ENCODE results near the gene CCL4. TPM values are rescaled to one million over a fixed set of nuclear protein-coding genes. Genes with fewer than 3 reads are reported as not detected.
"Not testable (repeated sequence)": the region's sequence is repeated elsewhere in the genome, so short reads cannot be mapped to it uniquely, and the experiment has no call there.

CCL4 gene
- 1 to 10 TPM; 1.5 to 9.7 (median 6.0) TPM for polyA plus RNA-seq (ENCODE audit: insufficient read depth in 1 of 5, insufficient read length in 5 of 5, low replicate concordance in 1 of 5)
- long read RNA-seq, donor 1, partial matches to known transcripts: 0 of 6 reads
- long read RNA-seq, donor 1, other reads (novel, unspliced or antisense): 0 of 6 reads
- long read RNA-seq, donor 2, partial matches to known transcripts: 0 of 3 reads
- long read RNA-seq, donor 2, other reads (novel, unspliced or antisense): 0 of 3 reads
- long read RNA-seq, donor 3, partial matches to known transcripts: 0 of 5 reads
- long read RNA-seq, donor 3, other reads (novel, unspliced or antisense): 0 of 5 reads
- long read RNA-seq, donor 4, partial matches to known transcripts: 0 of 1 reads
- long read RNA-seq, donor 4, other reads (novel, unspliced or antisense): 0 of 1 reads
- long read RNA-seq, donor 5, partial matches to known transcripts: 0 of 4 reads
- long read RNA-seq, donor 5, other reads (novel, unspliced or antisense): 0 of 4 reads
- long read RNA-seq, donor 6, partial matches to known transcripts: 0 of 2 reads
- long read RNA-seq, donor 6, other reads (novel, unspliced or antisense): 0 of 2 reads
- long read RNA-seq, donor 7: 0 reads
- long read RNA-seq, donor 8: 0 reads

- not testable (repeated sequence) for DNase-seq
These were observed at the start of gene CCL4 for GRCh38 chr17:36103401-36103975. Gene CCL4, plus strand, starts transcription at chr17:36103827. Its CDS starts 79 bp downstream, at chr17:36103906.

GRCh38 chr17:36055171-36055570, 48.5 kb upstream of the CCL4 start:
- DNase-seq: no peak

- no peak for DNase-seq
These were observed 47.6 kb upstream of the CCL4 start for GRCh38 chr17:36055921-36056520.

- DNase-seq: no peak
These were observed 45.7 kb upstream of the CCL4 start for GRCh38 chr17:36057911-36058310.

- no peak for DNase-seq
These were observed 44.2 kb upstream of the CCL4 start for GRCh38 chr17:36059406-36059805.

- DNase-seq: no peak
These were observed 42.8 kb upstream of the CCL4 start for GRCh38 chr17:36060816-36061215.

GRCh38 chr17:36063786-36064541, 39.7 kb upstream of the CCL4 start, which contains the start of gene CCL18:
Gene CCL18, plus strand, starts transcription at chr17:36064272. Its CDS starts 71 bp downstream, at chr17:36064343.
- no peak for DNase-seq

GRCh38 chr17:36066365-36066985, 37.2 kb upstream of the CCL4 start:
- DNase-seq: no peak

- DNase-seq: no peak
These were observed 35.1 kb upstream of the CCL4 start for GRCh38 chr17:36068524-36068923.

GRCh38 chr17:36069136-36069535, 34.5 kb upstream of the CCL4 start:
- no peak for DNase-seq

- no peak for DNase-seq
These were observed 33.2 kb upstream of the CCL4 start for GRCh38 chr17:36070427-36070826.

GRCh38 chr17:36071751-36072150, 31.9 kb upstream of the CCL4 start:
- DNase-seq: no peak

- no peak for DNase-seq
These were observed 31.1 kb upstream of the CCL4 start for GRCh38 chr17:36072431-36073121.

GRCh38 chr17:36074365-36074764, 29.3 kb upstream of the CCL4 start:
- no peak for DNase-seq

- DNase-seq: not testable (repeated sequence)
These were observed 21.8 kb upstream of the CCL4 start for GRCh38 chr17:36081681-36082471.

- peak in 1 of 2 donors; percentile 5 for DNase-seq
These were observed 21.0 kb upstream of the CCL4 start for GRCh38 chr17:36082482-36083120.

- not testable (repeated sequence) for DNase-seq
These were observed 19.9 kb upstream of the CCL4 start for GRCh38 chr17:36083691-36084090.

- peak in 1 of 2 donors; percentile 12 for DNase-seq
These were observed 17.9 kb upstream of the CCL4 start for GRCh38 chr17:36085765-36086164.

GRCh38 chr17:36086791-36087190, 16.8 kb upstream of the CCL4 start:
- DNase-seq: no peak

Measured in right lung (tissue), 10 donors.